SJCRH30 (cell line): ENCODE data around the gene MGRN1. TPM values are rescaled to one million over a fixed set of nuclear protein-coding genes. Genes with fewer than 3 reads are reported as not detected.
A peak's percentile ranks its signal among the peaks of the same experiment; 100 is the strongest.

Experiments used
- DNase-seq, 2 experiments: peaks; one replicate each; pipeline ENCODE4 v3.0.0-alpha.2; 2015 to 2020
- H3K27ac ChIP-seq: fragments of 250-450 bp; sonication (Bioruptor Pico); 2 replicates; pipeline ENCODE4 v1.5.1; 2020; ENCODE audit warnings: mild to moderate bottlenecking, moderate library complexity
- H3K27me3 ChIP-seq: fragments of 250-450 bp; sonication (Bioruptor Pico); 2 replicates; pipeline ENCODE4 v1.5.1; 2020; ENCODE audit warnings: mild to moderate bottlenecking, moderate library complexity
- H3K36me3 ChIP-seq: fragments of 250-450 bp; sonication (Bioruptor Pico); 2 replicates; pipeline ENCODE4 v1.5.1; 2020; ENCODE audit warnings: mild to moderate bottlenecking, moderate library complexity
- H3K4me1 ChIP-seq: fragments of 250-450 bp; sonication (Bioruptor Pico); 2 replicates; pipeline ENCODE4 v1.5.1; 2020; ENCODE audit warnings: mild to moderate bottlenecking, moderate library complexity
- H3K4me3 ChIP-seq: fragments of 250-450 bp; sonication (Bioruptor Pico); 2 replicates; pipeline ENCODE4 v1.5.1; 2020; ENCODE audit warnings: mild to moderate bottlenecking, moderate library complexity
- H3K9me3 ChIP-seq: fragments of 250-450 bp; sonication (Bioruptor Pico); replicated peaks from 2 replicates; pipeline ENCODE4 v1.5.1; 2020; ENCODE audit warnings: mild to moderate bottlenecking, moderate library complexity
- total RNA-seq: library from RNA; depleted of rRNA; stranded (reverse); fragments of >200 nt; shearing (Covaris generic); gene quantifications from 2 replicates; pipeline ENCODE4 v1.2.3, GENCODE V29; 2014

The MGRN1 gene
- total RNA-seq, 1 experiment from 2014 or later: 13.8 TPM

DNA sequence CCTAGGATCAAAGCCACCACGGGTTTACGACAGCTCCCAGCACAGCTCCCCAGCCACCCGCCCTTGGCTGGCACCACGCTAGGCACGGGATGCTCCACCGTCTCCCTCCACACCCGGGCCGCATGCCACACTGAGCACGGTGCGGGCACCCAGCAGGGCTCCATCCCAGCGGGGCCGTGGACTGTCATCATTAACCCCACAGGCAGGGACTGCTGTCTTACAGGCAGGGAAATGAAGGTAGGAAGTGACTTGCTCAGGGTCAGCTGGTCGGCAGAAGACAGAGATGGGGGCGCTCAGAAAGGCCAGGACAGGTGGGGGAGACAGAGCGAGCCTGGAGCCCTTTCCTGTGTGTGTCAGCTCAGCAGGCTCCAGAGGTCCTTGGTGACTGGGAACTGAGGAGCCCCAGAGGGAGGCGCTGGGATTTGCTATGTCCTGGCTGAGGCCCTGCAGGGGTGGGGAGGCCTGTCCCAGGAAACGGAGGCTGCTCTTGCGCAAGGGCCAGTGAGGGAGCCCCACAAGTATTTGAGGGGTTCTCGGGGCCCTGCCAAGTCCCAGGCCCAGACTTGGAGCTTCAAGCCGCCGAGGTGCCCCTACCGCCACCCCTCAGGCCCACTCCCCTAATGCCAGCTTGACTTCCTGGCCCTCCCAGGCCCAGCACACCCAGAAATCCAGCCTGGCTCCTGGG lies 13.1 kb upstream of the MGRN1 start:
- Histone ChIP-seq H3K27ac (no peak overlapping the region), H3K9me3 (no peaks in the 10 kb centered on the region), H3K27me3 (no peaks in the 10 kb centered on the region), H3K4me3 (no peak overlapping the region), H3K4me1 (no peaks in the 10 kb centered on the region; the same call in 1 of the 2 replicates), H3K36me3 (no peaks in the 10 kb centered on the region)
- DNase-seq: no peak

DNA sequence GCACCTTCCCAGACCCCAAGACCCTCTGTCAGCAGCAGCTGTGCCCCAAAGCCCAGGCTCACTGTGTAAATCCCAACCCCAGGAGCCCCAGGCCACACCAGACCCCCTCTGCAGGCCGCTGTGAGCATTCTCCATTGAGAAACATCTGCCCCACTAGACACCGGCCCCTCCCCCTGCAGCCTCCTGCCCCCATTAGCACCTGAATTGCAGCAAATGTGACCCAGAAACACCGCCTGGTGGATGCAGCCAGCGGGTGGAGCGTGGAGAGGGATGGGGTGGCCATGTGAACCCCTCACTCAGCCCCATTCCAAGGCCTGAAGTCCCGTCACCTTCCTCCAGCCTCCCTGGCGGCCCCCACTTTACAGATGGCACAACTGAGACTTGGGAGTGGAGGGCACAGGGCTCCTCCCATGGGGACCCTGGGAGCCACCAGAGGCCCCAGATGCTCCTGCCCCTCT lies 12.1 kb upstream of the MGRN1 start:
- DNase-seq: no peak
- Histone ChIP-seq H3K27ac (no peak overlapping the region), H3K4me1 (no peaks in the 10 kb centered on the region; the same call in 1 of the 2 replicates), H3K9me3 (no peaks in the 10 kb centered on the region), H3K36me3 (no peaks in the 10 kb centered on the region), H3K4me3 (no peak overlapping the region), H3K27me3 (no peaks in the 10 kb centered on the region)

DNA sequence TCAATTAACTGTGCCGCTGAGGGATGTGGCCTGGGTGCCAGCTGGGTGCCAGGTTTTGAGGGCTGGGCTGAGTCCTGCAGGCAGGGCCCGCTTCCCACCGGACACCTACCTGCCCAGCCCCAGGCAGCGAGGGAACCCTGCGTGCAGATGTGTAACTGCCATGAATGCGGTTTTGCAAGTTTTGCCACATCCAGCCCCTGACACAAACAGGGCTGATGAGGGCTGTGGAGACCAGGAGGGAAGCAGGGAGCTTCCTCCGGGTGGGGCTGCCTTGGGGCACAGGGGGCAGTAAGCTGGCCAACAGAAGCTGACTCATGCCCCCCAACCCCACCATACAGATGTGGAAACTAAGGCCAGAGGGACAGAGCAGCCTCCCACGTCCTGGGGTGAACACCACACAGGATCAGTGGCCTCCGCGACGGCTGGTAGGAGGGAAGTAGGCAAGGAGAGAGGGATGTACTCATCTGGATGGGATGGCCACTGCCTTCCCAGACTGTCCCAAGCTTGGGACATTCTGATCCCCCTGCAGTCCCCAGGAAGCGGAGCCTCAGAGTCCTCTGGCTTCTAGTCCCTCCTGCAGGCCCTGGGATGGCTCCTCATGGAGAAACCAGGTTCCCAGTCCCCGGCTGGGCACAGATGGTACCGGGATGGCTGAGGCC lies 11.5 kb upstream of the MGRN1 start:
- DNase-seq: no peak
- H3K27me3 ChIP-seq: no peaks in the 10 kb centered on the region
- no peaks in the 10 kb centered on the region; the same call in 1 of the 2 replicates for H3K4me1 ChIP-seq
- H3K27ac ChIP-seq: no peak overlapping the region
- no peaks in the 10 kb centered on the region for H3K36me3 ChIP-seq
- peak overlapping the region; percentile 75 for H3K4me3 ChIP-seq
- no peaks in the 10 kb centered on the region for H3K9me3 ChIP-seq

DNA sequence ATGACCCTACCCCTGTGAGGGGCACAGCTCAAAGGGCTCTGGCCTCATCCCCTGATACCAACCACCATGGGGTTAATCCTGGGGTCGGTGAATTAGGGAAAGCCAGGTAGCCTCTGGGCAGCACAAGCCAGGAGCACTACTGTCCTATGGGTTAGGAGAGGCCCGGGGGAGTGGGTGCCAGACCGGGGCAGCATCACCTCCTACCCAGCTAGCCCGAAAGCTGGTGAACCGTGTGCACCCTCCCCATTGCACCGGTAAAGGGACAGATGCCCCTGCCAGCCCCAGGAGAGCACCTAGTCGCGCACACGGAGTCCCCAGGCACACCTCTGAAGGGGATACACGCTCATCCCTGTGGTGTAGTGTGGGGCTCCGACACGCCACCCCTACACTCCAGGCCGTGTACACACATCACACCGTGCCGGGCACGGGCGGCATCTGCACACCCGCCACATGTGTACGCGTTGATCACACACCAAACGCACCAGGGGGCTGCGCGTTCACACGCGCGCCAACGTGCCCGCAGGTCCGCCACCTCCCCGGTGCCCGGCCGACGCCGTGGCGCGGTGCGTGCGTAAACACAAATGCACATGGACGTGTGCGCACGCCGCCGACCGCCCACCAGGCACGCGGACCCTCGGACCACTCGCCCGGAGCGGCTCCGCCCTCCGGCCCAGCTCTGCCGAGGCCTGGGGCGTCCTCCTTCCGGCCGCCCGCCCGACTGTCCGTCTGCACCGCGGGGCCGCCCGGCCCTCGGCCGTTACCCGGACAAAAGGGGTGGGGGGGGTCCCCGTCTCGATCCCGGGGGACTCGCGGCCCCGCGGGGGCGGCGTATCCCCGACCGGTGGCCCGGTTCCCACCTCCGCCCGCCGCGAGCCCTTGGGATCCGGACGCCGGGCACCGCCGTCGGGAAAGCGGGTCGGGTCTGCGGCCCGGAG lies 10.7 kb upstream of the MGRN1 start:
- H3K9me3 ChIP-seq: no peaks in the 10 kb centered on the region
- H3K27ac ChIP-seq: no peak overlapping the region; the same call in 1 of the 2 replicates
- no peaks in the 10 kb centered on the region for H3K27me3 ChIP-seq
- no peaks in the 10 kb centered on the region for H3K36me3 ChIP-seq
- DNase-seq: peak; percentile 47 to 50
- peak overlapping the region; percentile 75 for H3K4me3 ChIP-seq
- no peaks in the 10 kb centered on the region; the same call in 1 of the 2 replicates for H3K4me1 ChIP-seq

DNA sequence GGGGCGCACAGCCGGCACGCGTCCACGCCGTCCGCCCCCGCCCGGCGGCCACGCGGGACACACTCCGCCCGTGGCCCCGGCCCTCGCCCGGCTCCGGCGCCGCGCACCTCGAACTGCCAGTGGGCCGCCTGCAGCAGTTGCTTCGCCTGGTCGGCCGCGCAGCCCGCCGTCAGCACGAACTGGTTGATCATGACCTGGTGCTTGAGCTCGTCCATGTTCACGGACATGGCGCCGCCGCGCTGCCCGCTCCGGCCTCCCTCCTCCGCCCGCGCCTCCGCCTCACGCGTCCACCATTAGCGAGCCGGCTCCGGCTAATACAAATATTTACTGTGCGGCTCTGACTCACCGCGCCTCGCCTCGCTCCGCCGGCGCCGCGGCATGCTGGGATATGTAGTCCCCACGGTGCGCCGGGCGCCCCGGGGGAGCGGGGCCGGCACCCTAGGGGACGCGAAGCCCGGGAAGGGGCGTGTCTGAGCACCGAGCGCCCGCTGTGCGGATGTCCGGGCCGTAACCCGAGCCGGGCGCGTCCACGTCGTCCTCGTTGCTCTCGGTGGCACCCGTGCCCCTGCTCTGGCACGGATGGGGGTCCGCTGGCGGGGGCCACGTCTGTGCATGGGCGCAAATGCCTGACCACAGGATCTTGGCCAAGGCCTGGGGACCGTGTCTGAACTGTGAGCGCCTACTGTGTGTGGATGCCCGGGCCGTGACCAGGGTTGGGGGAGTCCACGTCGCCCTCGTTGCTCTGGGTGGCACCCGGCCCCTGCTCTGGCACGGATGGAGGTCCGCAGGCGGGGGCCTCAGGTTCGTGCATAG lies 9.8 kb upstream of the MGRN1 start, which contains the start of gene UBALD1:
Gene UBALD1 (minus strand): TSS at position 318 of the 813 bp plus-strand sequence. CDS start 91 bp downstream, at position 227.
- Histone ChIP-seq H3K4me1 (no peaks in the 10 kb centered on the region; the same call in 1 of the 2 replicates), H3K9me3 (no peaks in the 10 kb centered on the region), H3K4me3 (peak within 1 kb of the TSS; percentile 75), H3K27me3 (no peaks in the 10 kb centered on the region), H3K36me3 (no peaks in the 10 kb centered on the region), H3K27ac (peak within 1 kb of the TSS; percentile 70)
- peak; percentile 84 to 89 for DNase-seq

DNA sequence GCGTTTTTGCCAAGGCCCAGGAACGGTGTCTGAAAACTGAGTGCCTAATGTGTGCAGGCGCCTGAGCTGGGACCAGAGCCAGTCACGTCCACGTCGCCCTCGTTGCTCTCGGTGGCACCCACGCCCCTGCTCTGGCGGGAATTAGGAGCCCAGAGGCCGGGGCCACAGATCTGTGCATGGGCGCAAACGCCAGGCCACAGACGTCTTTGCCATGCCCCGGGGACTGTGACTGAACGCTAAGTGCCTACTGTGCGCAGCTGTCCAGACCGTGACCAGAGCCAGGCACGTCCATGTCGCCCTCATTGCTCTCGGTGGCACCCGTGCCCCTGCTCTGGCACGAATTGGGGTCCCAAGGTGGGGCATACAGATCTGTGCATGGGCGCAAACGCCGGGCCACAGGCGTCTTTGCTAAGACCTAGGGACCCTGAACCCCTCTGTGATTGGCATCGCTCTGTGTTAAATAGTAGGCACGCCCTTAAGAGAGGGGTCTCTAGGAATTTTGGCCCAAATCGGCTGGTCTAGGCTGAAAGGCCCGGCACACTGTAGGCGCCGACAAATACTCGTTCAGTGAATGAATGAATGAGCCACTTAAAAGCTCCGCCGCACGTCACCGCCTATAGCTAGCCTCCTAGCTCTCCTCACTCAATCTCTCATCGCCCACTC lies 9.1 kb upstream of the MGRN1 start:
- no peak for DNase-seq
- Histone ChIP-seq H3K36me3 (no peaks in the 10 kb centered on the region), H3K27me3 (no peaks in the 10 kb centered on the region), H3K27ac (peak overlapping the region; percentile 70), H3K4me3 (peak overlapping the region; percentile 75), H3K4me1 (no peaks in the 10 kb centered on the region; the same call in 1 of the 2 replicates), H3K9me3 (no peaks in the 10 kb centered on the region)

DNA sequence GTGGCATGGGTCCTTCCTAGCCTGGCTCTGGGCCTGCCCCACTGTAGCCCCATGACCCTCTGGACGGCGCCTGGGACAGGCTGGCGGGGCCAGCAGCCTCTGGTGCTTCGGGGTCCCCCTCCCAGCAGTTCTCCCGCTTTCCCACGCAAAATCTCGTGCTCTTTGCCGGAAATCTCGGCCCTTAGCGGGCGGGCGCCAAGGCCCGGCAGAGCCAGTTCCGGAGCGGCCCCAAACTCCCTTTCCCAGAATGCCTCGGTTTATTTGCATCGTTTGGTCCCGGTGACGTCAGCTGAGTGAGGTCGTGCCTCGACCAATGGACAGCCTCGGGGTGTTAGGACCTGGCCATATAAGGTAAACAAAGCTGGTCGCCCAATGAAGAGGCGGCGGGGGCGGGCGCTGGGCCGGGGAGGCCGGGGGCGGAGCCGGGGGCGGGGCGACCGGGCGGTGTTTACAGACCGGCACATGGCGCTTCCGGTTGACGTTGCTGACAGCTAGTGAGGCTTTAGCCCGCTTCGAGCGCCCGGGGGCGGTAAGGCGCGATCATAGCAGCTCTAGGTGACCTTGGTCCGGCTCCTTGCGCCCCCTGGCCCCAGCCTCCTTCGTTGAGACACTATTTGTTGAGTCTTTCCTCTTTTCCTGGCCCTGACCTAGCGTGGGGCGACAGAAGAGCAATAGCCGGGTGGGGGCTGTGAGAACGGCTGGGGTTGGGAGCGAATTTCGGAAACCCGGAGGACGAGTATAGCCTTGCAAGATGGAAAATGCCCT lies 8.4 kb upstream of the MGRN1 start:
- Histone ChIP-seq H3K27ac (peak overlapping the region; percentile 91), H3K27me3 (no peaks in the 10 kb centered on the region), H3K9me3 (no peaks in the 10 kb centered on the region), H3K36me3 (no peaks in the 10 kb centered on the region), H3K4me3 (peak overlapping the region; percentile 75), H3K4me1 (no peaks in the 10 kb centered on the region; the same call in 1 of the 2 replicates)
- DNase-seq: peak; percentile 99 to 100

DNA sequence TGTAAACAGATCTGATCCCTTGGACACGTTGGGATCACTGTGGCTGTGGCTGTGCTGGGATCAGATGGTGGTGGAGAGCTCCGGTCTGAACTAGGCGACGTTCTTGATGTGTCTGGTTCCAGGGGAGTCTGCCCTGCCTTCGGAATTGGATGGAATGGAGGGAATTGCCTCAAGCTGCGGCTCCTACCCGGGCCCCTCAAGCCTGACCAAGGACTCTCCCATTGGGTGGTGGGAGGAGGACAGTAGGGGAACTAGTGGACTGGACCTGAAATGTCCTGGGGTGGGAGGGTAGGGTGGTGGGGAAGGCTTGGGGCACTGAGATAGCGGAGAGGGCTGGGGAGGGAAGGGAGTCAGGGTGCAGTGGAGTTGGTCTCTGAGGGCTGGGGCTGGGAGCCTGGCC lies 6.7 kb upstream of the MGRN1 start:
- Histone ChIP-seq H3K9me3 (no peaks in the 10 kb centered on the region), H3K27me3 (no peaks in the 10 kb centered on the region), H3K36me3 (no peaks in the 10 kb centered on the region), H3K4me1 (no peaks in the 10 kb centered on the region; the same call in 1 of the 2 replicates), H3K27ac (no peak overlapping the region), H3K4me3 (no peak overlapping the region)
- DNase-seq: no peak

DNA sequence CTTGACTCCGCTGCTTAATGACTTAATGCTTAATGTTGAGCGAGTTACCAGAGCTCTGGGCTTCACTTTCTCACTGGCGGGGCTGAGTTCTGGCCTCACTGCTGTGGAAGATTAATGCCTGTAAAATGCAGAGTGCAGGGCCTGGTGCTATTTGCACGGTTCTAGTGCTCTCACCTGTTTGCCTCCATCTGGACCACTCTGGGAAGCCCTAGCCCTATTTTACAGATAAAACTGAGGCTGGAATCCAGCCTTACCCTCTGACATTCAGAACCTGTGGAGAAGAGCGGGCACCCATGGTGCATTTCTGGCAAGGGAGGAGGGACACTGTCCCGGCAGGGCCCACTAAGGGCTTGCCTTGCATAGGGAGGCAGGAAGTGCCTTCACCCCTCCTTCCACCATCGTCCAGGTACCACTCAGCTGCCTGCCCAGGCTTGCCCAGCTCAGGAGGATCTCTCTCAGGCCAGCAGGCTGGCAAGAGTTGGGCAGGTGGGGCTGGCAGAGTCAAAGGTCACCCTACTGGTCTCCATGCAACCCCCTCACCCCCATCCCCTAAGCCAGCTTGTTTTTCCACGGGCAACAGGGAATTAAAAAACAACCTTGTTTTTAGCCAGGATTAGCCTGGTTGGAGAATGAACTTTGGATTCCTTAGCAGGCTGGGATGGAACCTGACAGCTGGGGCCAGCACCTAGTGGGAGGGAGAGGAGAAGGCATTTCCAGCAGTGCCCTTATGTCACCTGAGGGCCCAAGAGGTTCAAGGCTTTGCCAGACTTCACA lies 5.8 kb upstream of the MGRN1 start:
- H3K27me3 ChIP-seq: no peaks in the 10 kb centered on the region

DNA sequence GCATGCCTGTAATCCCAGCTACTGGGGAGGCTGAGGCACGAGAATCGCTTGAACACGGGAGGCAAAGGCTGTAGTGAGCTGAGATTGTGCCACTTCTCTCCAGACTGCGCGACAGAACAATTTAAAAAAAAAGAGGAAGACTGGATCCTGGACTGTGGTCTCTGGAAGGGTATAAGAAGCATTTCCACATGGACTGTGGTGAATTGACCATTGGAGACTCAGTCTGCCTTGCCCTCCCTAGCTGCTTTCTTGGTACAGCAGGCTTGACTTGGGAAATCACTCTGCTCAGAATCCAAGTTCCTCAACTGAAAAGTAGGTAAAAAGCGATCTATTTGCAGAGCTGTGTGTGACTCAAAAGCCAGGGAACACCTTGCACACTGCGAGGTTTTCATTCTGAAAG lies 1.0 kb upstream of the MGRN1 start:
- H3K27me3 ChIP-seq: no peaks in the 10 kb centered on the region
- no peaks in the 10 kb centered on the region for H3K9me3 ChIP-seq
- H3K27ac ChIP-seq: no peak overlapping the region
- H3K36me3 ChIP-seq: no peaks in the 10 kb centered on the region
- H3K4me3 ChIP-seq: no peak overlapping the region
- no peaks in the 10 kb centered on the region; the same call in 1 of the 2 replicates for H3K4me1 ChIP-seq
- no peak for DNase-seq

More for the DNA sequence above, 5.8 kb upstream of the MGRN1 start:
- Histone ChIP-seq H3K4me1 (no peaks in the 10 kb centered on the region; the same call in 1 of the 2 replicates), H3K36me3 (no peaks in the 10 kb centered on the region), H3K4me3 (no peak overlapping the region), H3K9me3 (no peaks in the 10 kb centered on the region), H3K27ac (no peak overlapping the region)
- no peak for DNase-seq

DNA sequence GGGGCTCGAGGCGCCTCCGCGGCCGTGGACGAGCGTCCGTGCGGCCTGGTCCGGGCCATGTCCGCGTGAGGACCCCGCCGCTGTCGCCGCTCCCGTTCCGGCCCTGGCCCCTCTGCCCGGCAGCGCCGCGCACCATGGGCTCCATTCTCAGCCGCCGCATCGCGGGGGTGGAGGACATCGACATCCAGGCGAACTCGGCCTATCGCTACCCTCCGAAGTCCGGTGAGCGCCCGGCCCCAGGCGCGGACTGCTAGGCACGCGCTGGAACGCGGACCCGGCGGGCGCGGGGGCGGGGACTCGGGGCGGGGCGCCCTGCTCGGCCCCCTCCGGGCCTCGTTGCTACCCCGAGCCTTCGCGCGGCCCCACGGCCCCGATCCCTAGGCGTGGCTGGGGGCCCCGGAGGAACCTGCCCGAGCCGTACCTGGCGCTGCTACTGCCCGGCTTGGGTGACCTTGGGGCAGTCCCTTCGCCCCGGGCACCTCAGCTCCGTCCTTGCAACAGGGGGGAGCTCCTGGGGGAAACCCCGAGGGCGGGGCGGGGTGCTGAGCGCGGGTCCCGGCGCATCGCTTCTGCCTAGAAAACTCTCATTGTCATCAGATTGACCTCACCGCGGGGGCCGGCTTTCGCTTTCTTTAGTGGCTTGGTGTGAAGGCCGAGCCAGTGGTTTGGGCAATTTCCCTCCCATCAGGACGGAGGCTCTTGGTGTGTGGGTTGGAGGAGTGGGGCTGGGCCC lies 367 bp downstream of the MGRN1 start:
- no peaks in the 10 kb centered on the region for H3K36me3 ChIP-seq
- no peaks in the 10 kb centered on the region for H3K4me1 ChIP-seq
- H3K27ac ChIP-seq: peak overlapping the region; percentile 2; the same call in 1 of the 2 replicates
- H3K4me3 ChIP-seq: peak overlapping the region; percentile 81
- DNase-seq: peak; percentile 42
- H3K27me3 ChIP-seq: no peaks in the 10 kb centered on the region
- H3K9me3 ChIP-seq: no peaks in the 10 kb centered on the region
